Measurements from ENCODE around the gene LRRC19.

Gene LRRC19

GRCh38 chr9:26955921-26956859, 49.3 kb downstream of the LRRC19 start, which contains the start of gene IFT74:
IFT74 (plus strand) TSS chr9:26956412; CDS start chr9:26961968, 5,556 bp downstream.
- DNase-seq (ENCODE audit: low read depth in 2 of 2): peak; percentile 89 to 91

DNA sequence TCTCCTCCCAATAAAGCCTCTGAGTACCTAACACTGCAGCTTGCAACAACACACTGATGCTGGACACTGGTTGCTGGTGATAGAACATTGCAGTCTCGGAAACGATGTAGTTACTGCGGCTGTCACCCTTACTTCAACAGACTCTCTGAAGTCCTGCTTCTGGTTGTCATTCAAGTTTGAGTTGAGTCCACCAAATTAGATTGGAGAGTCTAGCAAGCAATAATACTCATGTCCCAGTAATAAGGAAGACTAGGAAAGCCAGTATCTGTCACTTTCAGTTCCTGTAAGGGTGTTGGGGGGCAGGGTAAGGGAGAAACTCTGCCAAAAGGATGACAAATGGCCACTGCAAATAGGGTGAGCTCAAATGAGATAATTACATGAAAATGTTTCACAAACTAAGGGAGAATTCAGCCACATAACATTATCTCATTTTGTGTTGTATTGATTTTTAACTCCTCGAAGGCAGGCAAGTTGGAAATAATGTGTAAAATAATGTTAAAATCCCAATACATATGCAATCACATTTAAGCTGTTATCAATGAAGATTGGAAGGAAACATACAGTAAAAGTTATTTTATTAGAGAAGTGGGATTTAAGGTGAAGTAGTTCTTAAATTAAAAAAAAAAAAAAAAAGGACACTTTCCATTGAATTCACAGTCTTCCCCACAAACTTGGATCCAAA, 50.1 kb downstream of the LRRC19 start:
- DNase-seq (ENCODE audit: low read depth in 2 of 2): no peak

- DNase-seq (ENCODE audit: low read depth in 2 of 2): no peak
Observed at GRCh38 chr9:26954050-26954508, 51.4 kb downstream of the LRRC19 start.

- no peak for DNase-seq (ENCODE audit: low read depth in 2 of 2)
Observed at GRCh38 chr9:26951794-26952193, 53.7 kb downstream of the LRRC19 start.

DNA sequence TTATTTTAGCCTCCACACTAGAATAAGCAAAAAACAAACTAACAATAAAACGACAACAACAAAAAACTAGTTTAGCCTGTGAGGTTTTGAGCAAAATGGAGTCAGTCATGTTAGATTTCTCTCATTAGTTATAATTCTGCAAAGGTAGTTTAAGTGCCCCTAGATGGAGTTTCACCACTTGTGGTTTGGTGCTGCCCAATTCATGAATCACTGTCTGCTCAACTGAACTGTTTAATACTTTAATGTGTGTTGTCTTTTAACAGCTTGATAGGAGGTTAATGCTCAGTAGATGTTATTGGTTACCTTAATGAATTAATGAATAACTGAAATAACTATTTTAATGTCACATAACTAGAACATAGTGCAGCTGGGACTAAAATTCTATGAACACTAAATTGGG, 55.0 kb downstream of the LRRC19 start:
- DNase-seq (ENCODE audit: low read depth in 2 of 2): no peak

DNA sequence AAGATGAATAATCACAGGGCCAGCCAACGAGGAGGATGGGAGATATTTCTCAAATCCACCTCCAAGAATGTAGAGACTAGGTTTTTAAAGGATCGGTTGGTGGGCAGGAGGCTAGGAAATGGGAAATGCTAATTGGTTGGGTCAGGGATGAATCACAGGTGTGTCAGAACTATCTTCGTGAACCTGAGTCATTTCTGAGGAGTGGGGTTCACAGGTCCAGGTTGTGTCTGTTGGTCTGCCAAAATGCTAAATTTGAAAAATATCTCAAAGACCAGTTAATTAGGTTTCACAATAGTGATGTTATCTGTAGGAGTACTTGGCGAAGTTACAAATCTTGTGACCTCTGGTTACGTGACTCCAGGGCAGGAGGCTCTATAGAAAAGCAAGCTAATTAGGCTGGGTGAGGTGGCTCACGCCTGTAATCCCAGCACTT, 55.8 kb downstream of the LRRC19 start:
- no peak for DNase-seq (ENCODE audit: low read depth in 2 of 2)

DNA sequence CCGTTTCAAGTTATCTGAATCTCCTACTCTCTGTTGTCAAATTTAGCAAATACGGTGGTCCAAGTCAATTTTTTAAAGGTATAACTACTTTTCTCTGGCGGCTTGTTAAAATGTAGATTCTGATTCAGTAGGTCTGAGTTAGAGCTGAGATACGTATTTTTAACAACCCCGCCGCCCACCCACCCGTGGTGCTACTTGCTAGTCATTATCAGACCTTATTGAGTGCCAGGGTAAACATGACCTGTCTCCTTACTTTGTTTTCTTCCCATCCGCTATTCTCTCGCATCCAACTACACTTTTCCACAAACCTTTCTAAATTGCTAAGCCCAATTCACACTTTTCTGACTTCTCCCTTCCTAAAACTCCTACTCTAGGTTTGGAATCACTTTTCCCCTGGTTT, 57.7 kb downstream of the LRRC19 start:
- DNase-seq (ENCODE audit: low read depth in 2 of 2): peak; percentile 18 to 39

DNA sequence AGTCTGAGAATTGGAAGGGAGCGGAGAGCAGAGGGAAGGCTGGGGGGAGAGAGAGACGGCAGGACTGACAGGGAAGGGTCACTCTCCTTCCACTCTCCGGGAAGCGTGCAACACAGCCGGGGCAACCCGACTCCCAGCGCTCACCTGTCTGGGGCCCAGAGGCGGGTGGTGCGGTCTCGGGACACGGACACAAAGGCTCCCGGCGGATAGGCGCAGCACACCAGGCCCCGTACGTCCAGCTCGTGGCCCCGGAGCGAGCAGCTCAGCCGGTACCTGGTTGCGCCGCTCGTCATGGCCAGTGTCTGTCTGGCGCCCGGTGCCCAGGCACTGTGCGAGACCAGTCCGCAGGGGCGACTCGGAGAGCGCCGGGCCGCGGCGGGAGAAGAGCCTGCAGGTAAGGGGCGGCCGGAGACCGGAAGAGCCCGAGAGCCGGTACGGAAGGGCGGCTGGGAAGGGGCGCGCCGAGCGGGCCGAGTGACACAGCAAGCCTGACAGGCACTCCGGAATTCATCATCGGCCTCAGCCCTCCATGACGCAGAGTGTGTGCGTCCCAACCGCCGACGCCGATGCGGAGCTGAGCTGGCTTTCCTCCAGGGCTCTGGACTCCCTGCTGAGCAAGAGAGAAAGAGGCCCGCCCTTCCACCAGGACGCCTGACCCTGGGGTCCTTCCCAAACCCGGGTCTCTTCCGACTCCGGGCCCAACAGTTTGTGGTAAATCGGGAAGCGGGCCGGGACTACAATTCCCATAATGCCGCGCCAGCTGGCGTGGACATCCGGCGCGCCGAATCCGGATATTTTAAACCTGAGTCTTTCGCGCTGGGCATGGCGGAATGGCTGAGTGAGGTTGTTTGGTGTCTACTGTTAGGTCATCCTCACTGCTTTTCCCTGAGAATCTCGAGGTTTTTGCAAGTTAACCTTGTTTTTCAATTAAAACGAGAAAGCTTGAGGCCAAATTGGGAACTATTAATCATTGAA, 58.4 kb downstream of the LRRC19 start, which contains the start of gene PLAA:
TSS of gene PLAA (minus strand) at position 490 of the 975 bp plus-strand sequence. CDS start at position 293, 197 bp downstream.
- peak; percentile 74 to 79 for DNase-seq (ENCODE audit: low read depth in 2 of 2)

- no peak for DNase-seq (ENCODE audit: low read depth in 2 of 2)
Observed at GRCh38 chr9:26945591-26945990, 59.9 kb downstream of the LRRC19 start.
